Activated CD8-positive, alpha-beta T cell treated with anti-CD3 and anti-CD28 coated beads for 36 hours (primary cell): ENCODE results near the gene UNC13A. TPM values are rescaled to one million over a fixed set of nuclear protein-coding genes. Genes with fewer than 3 reads are reported as not detected.
A peak's percentile ranks its signal among the peaks of the same experiment; 100 is the strongest.

Experiments used
- ATAC-seq: fragments of 200-7000 bp; cut with Tn5 transposase; one replicate; pipeline ENCODE4 v1.10.0; 2021; ENCODE audit warnings: mild to moderate bottlenecking, moderate library complexity
- CTCF ChIA-PET: fragments of 350-600 bp; sonication (Branson Sonifier 250); formaldehyde crosslinking; loops from one replicate; lab custom pipeline; 2021; ENCODE audit warnings: antibody characterized with exemption; lab: Charles Lee
- POLR2A ChIA-PET: fragments of 350-600 bp; sonication (Branson Sonifier 250); formaldehyde crosslinking; loops from one replicate; lab custom pipeline; 2021; ENCODE audit warnings: antibody characterized with exemption; lab: Charles Lee
- DNase-seq: peaks from one replicate; pipeline ENCODE4 v3.0.0-alpha.2; 2020
- H3K27ac Mint-ChIP-seq: one replicate; pipeline ENCODE4 v1.8.0; 2021; ENCODE audit warnings: mild to moderate bottlenecking, mixed read lengths
- H3K27me3 Mint-ChIP-seq: one replicate; pipeline ENCODE4 v1.8.0; 2021; ENCODE audit warnings: mixed read lengths
- H3K36me3 Mint-ChIP-seq: one replicate; pipeline ENCODE4 v1.8.0; 2021; ENCODE audit warnings: low read depth, mixed read lengths
- H3K4me1 Mint-ChIP-seq: one replicate; pipeline ENCODE4 v1.8.0; 2021; ENCODE audit warnings: low read depth, mixed read lengths
- H3K4me3 Mint-ChIP-seq: one replicate; pipeline ENCODE4 v1.8.0; 2021; ENCODE audit warnings: mild to moderate bottlenecking, moderate library complexity, mixed read lengths
- H3K9me3 Mint-ChIP-seq: one replicate; pipeline ENCODE4 v1.8.0; 2021; ENCODE audit warnings: mixed read lengths
- intact Hi-C: fragments of 100-400 bp; cut with micrococcal nuclease; formaldehyde crosslinking; loops from one replicate; pipeline ENCODE4 v1.10.0; 2022
- total RNA-seq, 2 experiments: library from RNA; stranded (reverse); gene quantifications; one replicate each; pipeline ENCODE4 v1.2.3, GENCODE V29; 2021
- TF ChIP-seq, protein P1 (sequence below): fragments of 200-600 bp; IDR thresholded peaks from one replicate; pipeline ENCODE4 v1.8.0; 2022; ENCODE audit warnings: antibody characterized with exemption, mild to moderate bottlenecking

Gene UNC13A
- total RNA-seq, 2 experiments from 2014 or later, result not detected

DNA sequence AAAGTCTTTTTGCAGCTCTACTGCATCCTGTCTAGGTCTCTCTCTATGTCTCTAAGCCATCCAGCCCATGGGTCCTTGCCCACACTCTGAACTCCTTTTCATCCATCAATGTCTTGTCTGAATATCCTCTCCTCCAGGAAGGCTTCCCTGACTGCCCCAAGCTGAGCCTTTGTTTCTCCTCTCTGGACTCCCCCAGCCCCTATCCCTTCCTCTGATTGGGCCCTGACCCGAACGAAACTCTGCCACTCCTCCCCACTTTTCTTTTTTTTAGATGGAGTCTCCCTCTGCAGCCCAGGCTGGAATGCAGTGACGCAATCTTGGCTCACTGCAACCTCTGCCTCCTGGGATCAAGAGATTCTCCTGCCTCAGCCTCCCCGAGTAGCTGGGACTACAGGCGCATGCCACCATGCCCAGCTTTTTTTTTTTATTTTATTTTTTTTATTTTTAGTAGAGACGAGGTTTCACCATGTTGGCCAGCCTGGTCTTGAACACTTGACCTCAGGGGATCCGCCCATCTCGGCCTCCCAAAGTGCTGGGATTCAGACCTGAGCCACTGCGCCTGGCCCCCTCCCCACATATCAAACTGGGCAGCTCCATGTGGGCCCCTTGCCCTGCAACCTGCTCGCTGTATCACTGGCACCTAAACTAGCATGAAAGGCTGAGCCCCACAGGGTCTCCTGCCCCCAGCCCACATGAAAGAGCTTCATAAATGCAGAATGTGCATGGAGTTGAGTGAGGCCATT lies 870 bp upstream of the UNC13A start:
- TF ChIP-seq, protein P1, sequence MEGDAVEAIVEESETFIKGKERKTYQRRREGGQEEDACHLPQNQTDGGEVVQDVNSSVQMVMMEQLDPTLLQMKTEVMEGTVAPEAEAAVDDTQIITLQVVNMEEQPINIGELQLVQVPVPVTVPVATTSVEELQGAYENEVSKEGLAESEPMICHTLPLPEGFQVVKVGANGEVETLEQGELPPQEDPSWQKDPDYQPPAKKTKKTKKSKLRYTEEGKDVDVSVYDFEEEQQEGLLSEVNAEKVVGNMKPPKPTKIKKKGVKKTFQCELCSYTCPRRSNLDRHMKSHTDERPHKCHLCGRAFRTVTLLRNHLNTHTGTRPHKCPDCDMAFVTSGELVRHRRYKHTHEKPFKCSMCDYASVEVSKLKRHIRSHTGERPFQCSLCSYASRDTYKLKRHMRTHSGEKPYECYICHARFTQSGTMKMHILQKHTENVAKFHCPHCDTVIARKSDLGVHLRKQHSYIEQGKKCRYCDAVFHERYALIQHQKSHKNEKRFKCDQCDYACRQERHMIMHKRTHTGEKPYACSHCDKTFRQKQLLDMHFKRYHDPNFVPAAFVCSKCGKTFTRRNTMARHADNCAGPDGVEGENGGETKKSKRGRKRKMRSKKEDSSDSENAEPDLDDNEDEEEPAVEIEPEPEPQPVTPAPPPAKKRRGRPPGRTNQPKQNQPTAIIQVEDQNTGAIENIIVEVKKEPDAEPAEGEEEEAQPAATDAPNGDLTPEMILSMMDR, result no peak
- POLR2A ChIA-PET, result no interaction called here
- ATAC-seq (no peak), DNase-seq (no peak)
- CTCF ChIA-PET, result interaction anchor here (0.9 to 2.4 kb wide), 2 partner anchors 11 to 14 kb away, joined by 3 to 11 read pairs; no protein-coding TSS in a partner anchor
- no peaks in the 10 kb centered on the region for H3K9me3 Mint-ChIP-seq
- H3K27me3 Mint-ChIP-seq, result peaks cover 52% of the 10 kb centered on the region
- no peak overlapping the region for H3K27ac Mint-ChIP-seq
- H3K4me3 Mint-ChIP-seq, result no peak overlapping the region
- H3K4me1 Mint-ChIP-seq, result peaks cover 5% of the 10 kb centered on the region
- no peaks in the 10 kb centered on the region for H3K36me3 Mint-ChIP-seq
- intact Hi-C loops, result no loop called here

DNA sequence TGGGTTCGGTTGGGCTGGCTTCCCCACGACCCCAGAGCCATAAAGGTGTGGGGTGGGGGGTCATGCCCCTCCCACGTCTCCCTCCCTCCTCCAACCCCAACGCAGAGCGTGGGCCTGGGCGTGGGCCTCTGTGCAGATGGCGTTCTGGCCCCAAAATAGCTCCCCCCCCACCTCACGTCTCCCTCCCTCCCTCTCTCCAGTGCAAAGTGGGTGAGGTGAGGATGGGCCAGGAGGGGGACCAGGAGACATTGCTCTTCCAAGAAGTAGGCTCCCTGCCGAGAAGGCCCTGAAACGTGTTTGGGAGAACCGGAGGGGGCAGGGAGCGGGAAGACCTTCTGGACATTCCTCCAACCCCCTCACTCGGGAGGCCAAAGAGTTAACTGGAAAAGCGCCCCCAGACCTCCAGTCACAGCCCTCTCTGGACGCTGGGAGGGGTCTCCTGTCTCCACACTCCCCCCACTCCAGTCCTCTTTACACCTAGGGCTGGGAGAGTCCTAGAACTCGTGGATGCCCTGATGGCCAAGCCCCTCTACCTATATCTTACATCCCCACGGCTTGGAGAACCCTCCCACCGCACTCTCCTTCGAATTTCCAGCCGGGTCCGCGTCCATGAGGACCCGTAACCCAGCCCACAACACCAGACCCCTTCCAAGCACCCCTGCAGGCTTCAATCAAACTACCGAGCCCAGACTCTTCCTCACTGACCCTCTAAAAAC lies 855 bp downstream of the UNC13A start:
- TF ChIP-seq, protein P1, result no peak
- intact Hi-C loops, result no loop called here
- H3K27ac Mint-ChIP-seq, result no peak overlapping the region
- H3K27me3 Mint-ChIP-seq, result peaks cover 60% of the 10 kb centered on the region
- peaks cover 5% of the 10 kb centered on the region for H3K4me1 Mint-ChIP-seq
- H3K4me3 Mint-ChIP-seq, result no peak overlapping the region
- DNase-seq, result no peak
- ChIA-PET CTCF (no interaction called here), POLR2A (no interaction called here)
- ATAC-seq, result no peak
- no peaks in the 10 kb centered on the region for H3K9me3 Mint-ChIP-seq
- H3K36me3 Mint-ChIP-seq, result no peaks in the 10 kb centered on the region

DNA sequence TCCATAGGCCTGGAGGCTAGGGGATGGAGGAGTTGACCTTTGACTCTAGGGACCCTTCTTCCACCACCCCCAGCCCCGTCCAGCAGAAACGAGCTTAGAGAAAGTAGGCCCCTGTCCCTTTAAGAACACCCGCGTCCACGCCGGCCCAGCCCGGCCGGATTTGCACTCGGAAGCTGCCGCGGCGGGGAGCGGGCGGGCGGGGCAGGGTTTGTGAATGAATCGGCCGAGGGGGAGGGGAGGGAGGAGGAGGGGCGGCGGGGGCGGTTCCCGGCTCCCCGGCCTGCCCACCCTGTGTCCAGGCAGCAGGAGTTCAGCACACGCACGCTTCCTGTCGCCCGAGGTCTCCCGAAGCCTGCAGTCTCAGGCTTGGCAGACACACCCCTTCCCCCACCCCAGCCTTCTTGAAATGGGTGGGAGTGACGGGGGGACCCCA lies 1.5 kb downstream of the UNC13A start:
- ChIA-PET CTCF (no interaction called here), POLR2A (no interaction called here)
- ATAC-seq, result no peak
- Mint-ChIP-seq H3K36me3 (no peaks in the 10 kb centered on the region), H3K4me3 (no peak overlapping the region), H3K4me1 (peaks cover 5% of the 10 kb centered on the region), H3K27me3 (peaks cover 62% of the 10 kb centered on the region), H3K27ac (no peak overlapping the region), H3K9me3 (no peaks in the 10 kb centered on the region)
- peak; percentile 21 for DNase-seq
- TF ChIP-seq, protein P1, result no peak
- intact Hi-C loops, result no loop called here

DNA sequence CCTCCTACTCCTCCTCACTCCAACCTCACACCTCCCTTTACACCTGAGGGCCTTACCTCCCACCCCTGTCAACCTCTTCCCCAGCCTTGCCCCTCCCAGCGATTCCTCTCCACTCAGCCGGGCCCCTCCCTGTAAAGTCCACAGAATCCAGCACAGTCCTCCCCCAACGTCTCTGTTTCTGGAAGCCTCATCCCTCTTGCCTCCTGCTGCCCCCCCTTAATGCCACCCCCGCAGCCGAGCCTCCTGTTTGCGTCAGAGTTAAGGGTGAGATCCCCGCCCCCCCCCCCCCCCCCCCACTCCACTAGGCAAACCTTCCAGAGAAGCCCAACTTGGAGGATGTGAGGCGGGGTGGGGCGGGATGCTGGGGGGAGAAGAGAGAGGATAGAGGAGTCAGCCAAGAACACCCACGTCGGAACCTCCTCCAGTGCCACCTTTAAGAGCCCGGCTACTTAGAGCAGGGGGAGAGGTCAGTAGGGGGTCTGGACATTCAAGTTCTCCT lies 2.1 kb downstream of the UNC13A start:
- intact Hi-C loops, result no loop called here
- TF ChIP-seq, protein P1, result no peak

More for the DNA sequence above, 2.1 kb downstream of the UNC13A start:
- Mint-ChIP-seq H3K36me3 (no peaks in the 10 kb centered on the region), H3K27me3 (peaks cover 67% of the 10 kb centered on the region), H3K9me3 (no peaks in the 10 kb centered on the region), H3K4me1 (peaks cover 5% of the 10 kb centered on the region), H3K4me3 (no peak overlapping the region), H3K27ac (no peak overlapping the region)
- ChIA-PET POLR2A (no interaction called here), CTCF (no interaction called here)
- ATAC-seq (no peak), DNase-seq (no peak)
